Suppressor macrophage treated with lipopolysaccharide for 4 hours (primary cell): Measurements from ENCODE around the gene DHX57.

Experiments used
- DNase-seq: peaks from one replicate; pipeline ENCODE4 v3.0.0-alpha.2; 2020

Gene DHX57

DNA sequence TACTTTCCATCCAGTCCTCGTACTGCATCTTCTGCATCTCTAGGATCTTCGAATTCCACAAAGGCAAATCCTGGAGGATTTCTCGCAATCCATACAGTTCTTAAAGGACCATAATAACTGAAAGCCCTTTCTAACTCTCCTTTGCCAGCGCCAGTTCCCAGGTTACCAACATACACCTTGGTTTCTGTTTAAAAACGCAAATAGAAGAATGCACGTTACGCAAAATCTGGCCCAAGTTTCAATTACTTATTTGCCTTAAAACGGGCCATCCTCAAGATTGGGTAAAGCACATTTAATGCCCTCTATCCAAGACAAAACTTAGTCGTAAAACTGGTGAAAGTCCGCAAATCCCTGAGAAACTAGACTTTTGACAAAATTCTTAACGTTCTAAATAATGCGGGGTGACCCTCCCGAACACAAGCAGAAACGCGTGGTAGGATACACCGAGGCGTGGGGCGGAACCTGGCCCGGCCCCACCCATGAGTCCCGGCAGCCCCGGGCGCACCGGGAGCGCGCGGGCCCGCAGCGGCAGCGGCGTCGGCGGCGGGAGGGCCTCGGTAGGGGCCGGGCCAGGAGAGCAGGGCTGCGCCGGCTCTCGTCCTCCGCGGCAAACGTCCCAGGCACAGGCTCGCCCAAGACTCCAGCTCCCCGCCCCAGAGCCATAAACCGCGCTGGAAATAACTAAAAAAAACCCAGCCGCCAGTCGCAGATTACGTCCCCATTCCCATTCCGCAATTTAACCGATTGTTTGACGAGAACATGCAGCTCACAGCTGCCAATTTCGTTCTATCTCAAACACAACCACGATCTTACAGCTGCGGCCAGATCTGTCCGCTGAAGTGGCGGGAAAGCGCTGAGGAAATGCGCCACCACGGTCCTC is 125.5 kb downstream of the DHX57 start:
- peak; percentile 61 for DNase-seq

DNA sequence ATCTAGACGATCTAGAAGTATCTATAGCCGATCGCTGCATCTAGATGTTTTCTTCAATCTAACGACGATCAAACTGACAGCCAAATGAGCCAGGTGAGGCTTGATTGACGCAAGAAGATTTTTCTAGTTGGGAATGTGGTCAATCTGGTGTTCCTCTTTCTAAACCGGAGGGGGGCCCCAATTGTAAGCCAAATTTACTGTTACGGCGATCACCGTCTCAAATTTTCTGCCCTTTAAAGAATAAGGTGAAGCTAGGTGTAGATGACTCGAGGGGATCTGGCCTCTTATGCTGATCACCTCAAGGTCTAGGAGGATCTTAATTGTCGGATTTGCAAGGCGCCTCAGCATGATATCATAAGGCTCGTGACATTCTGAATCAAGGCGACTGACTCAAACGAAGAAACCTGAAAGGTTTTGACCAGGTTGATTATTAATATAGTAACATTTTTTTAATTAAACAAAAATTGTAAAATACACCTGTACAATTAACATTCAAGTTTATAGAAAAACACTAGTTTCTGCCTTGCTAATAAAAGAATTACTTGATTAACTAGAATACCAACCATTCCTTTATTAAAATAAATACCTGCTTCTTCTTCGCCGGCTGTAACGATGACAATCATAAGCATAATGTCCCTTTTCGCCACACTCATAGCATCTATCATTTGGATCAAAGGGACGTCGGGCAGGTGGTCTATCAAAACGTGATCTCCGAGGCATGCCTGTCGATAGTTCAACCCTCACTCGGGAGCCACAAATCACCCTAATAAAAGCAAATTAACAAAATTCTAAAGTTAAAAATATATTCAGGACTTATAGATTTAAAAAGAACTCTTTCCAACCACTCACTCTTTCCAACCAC is 126.6 kb downstream of the DHX57 start:
- DNase-seq = no peak

DNA sequence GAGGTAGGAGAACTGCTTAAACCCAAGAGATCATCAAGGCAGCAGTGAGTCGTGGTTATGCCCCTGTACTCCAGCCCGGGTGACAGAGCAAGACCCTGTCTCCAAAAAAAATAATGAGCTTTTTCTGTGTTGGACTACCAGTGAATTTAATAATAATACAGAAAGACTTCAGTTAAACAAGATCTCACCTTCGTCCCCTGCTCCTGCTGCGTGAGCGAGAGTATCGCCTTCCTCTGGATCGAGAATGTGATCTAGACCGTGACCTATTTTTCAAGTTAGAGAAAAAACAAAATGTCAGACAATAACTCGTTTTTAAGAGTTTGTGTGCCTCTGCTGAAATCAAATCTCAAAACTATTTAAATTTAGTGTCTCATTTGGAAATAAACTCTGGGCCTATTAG is 127.3 kb downstream of the DHX57 start:
- DNase-seq = no peak

DNA sequence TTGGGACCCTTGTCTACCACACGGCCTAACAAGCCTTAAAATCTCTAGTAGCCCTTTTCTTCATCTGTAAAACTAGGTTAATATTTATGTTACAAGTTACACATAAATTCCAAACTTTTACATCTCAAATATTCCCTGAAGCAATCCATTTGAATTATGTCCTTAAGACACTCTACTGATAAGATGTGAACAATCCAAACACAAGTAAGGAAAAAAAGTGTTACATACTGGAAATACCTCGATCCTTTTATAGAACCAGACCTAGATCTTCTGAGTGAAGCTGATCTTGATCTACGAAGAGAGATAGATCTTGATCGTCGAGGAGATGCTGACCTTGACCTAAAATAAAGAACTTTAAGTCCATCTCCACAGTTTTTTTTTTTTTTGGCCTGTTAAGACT is 127.9 kb downstream of the DHX57 start:
- no peak for DNase-seq
